SKM-1 (cell line): ENCODE data around the gene KSR1.

Experiments
- DNase-seq: peaks from one replicate; lab custom pipeline; 2025; ENCODE audit not compliant: unreplicated experiment; lab: John Stamatoyannopoulos, UW

Gene KSR1

DNA sequence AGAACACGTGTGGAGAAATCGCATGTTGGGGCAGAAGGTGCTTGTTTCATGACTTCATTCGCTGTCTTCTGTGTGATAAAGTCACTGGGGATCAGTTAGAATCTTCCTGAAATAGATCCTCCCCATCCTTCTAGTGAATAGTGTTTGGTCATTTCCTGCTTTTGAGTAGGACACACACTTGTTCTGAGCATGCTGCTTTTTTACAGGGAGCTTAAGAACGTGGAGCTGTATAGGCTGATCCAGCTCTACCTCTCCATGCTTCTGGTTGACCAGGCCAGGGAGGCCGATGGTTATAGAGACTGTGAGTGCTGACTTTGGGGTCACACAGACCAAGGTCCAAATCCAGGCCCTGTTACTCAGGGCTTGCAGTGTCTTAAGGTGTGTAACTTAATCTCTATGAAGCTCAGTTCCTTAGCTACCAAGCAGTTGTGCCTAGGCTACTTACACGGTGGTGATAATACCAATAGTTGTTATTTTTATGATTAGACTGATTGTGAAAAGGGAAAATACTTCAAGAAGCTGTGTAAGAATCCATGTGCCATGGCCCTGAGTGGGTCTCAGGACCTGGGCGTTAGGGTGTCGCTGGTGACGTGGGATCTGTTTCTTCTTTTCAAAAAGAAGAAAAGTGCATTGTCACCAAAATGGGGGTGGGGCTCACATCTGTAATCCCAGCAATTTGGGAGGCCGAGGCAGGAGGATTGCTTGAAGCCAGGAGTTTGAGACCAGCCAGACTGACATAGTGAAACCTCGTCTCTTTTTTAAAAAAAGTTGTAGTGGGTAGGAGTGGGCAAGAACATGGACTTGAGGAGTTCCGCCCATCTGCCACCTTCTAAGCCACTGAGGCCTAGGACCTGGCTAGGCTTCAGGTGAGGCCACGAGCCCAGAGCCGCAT lies 110.7 kb downstream of the KSR1 start:
- DNase-seq, result no peak

DNA sequence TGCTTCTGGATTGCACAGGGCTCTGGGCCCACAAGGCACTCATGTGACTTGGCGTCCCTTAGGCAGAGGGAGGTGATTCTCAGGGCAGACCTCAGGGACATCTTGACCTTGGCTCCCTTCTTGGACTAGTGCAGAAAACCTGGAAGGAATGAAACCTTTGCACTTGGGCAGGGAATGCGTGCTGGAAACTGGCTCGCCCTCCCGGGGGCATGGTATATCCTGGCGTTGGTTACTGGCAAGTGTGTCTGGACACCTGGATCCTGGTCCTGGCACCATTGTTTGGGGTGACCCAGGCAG lies 111.3 kb downstream of the KSR1 start:
- DNase-seq, result no peak

DNA sequence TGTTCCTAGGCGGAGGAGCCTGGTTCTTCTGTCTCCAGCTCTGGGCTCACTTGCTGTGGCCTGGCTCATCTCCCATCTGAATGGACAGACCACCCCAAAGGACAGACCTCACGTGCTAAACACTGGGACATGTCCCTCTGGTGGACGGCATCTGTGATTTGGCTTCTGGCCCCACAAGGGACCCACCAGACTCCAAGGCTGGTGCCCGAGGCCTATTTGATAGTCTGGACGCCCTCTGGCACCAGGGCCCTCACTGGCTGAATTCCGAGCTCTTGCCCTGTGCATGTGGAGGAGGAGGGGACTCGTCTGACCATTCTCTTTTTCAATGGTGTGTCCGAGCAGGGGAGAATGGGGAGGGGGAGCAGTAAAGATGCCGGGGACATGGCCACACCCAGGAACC lies 112.0 kb downstream of the KSR1 start:
- DNase-seq, result no peak

DNA sequence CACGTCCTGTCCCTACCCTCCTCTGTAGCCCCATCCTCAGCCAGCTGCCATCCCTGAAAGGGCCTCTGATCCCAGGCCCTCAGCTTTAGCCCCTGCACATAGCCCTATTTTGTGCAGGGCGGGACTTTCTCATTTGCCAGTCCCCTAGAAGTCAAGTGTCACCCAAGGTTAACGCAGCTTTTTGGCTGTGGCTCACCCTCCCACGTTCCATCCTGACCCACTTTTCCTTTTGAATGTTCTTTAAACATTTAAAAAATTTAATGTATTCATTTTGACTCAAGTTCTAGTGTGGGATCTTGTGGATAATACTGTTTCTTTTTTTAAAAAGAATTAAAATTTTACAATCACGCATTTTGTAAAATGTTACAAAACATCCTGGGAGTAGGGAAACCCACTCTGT lies 112.6 kb downstream of the KSR1 start:
- DNase-seq, result no peak

DNA sequence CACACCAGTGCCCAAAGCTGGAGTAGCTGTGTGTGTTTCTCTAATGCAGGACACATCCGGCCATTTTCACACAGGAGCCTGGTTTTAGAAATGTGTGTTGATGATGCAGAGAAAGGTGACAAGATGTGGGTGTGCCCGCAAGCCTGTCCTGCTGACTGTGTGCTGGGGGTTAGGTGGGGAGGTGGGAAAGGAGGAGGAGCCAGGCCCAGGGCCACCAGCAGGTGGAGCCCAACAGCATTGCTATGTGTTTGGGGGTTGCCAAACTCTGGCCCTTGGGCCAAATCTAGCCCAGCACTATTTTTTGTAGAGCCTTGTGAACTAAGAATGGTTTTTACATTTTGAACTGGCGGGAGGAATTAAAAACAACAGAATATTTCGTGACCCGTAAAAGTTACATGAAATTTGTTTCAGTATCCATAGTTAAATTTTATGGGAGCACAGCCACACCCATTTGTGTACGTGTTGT lies 113.0 kb downstream of the KSR1 start:
- no peak for DNase-seq

DNA sequence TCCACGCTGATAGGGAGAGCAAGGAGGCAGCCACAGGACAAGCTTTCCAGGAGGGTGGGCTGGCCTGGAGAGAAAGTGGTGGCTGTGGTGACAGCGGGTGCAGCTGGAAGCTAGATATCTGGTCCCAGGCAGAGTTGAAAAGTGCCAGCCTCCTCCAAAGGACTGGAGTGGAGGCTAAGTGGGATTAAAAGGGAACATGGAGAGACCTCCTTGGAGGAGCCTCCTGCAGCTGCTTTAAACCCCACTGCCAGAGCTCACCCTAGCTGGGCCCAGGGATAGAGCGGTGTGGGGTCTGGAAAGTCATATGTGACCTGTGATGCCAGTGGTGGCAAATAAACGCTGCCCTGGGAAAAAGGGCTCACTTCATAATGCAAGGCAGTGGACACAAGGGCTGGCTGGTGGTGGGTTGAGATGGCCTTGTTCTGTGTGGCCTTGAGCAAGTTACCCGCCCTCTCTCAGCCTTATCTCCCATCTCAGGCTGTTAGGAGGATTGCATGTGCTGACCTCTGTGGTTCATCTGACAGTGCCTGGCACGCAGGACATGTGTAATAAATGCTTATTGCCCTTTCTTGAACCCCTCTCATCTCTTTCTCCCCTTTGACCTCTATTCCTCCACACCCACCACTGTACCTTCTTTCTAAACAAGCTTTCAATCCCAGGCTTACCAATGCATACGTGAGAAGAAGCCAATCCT lies 113.8 kb downstream of the KSR1 start:
- DNase-seq, result no peak

DNA sequence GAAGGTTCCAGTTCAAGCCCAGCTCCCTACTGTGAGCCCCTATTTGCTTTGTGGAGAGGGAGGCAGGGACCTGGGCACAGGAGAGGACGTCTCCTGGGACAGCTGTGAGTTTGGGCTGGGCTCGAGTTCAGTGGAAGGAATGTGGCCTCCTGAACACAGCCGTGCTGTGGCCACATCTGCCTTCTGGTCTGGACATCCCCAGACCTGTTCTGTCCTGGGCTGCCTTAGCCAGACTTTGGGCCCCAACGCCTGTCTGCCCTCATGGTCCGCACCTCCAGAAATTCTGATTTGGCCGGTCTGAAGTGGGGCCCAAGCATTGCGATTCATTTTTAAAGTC lies 114.3 kb downstream of the KSR1 start:
- no peak for DNase-seq

DNA sequence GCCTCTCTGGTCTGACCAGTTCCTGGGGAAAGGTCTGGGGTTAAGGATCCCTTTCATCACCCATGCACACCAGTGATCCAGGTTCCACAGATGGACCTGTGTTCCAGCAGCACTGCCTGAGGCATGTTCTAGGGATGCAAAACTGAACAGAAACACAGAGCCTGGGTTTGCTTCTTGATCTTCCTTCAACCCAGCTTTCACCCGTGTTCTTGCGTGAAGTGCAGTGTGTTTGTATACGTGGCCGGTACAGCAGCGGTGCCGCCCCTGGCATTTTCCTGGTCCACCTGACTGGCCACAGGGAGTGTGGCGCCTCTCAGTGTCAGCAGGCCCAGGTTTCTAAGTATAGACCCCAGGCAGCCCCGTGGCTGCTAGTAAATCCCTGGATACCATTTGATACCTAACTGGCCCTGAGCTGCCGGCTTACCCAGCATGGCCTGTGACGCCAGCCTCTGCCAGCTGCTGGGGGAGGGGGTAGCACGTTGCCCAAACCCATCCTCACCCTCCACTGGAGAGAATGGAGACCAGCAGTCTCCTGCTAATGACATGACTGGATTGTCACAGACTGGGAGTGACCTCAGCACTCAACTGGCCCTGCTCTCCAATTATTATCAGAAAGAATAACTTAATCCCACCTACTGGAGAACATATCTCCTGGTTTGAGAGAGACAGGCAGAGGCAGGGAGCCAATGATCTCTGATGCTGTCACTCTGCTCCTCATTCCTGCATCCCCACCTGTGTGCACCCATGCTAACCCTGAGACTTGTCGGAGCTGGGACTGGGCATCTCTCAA lies 115.5 kb downstream of the KSR1 start:
- no peak for DNase-seq

DNA sequence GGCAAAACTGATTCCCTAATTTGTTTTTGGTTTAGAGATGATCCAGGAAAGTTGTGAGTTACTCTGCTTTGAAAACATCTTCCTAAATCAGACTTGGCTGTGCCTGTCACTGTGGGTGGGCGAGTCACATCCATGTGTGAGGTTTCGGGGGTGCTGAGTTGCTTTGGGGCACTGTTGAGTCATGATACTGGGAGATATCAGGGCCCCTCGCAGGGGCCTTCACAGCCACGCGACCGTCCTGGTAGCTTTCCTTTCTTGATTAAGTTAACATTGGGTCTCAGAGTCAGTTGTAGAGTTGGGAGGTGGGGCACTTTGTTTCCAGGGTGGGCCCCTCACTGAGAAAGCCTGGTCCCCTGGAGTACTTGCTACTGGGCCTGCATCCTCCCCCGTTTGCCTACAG lies 116.4 kb downstream of the KSR1 start:
- no peak for DNase-seq

DNA sequence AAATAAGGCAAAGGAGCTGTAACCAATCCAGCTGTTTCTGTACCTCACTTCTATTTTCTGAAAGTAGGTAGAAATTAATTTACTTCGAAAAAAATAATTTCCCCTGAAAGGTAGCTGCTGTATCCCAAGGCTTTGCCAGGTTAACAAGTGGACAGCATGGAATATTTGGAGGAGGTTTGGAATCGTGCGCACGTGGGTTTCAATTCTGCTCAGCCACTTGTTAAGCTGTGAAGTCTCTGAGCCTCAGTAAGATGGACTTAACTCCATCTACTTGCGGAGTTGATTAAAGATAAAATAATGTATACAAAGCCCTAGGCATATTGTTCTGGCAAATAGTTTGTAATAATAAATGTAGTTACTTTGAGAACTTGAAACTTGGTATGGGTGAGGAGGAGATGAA lies 117.3 kb downstream of the KSR1 start:
- no peak for DNase-seq

DNA sequence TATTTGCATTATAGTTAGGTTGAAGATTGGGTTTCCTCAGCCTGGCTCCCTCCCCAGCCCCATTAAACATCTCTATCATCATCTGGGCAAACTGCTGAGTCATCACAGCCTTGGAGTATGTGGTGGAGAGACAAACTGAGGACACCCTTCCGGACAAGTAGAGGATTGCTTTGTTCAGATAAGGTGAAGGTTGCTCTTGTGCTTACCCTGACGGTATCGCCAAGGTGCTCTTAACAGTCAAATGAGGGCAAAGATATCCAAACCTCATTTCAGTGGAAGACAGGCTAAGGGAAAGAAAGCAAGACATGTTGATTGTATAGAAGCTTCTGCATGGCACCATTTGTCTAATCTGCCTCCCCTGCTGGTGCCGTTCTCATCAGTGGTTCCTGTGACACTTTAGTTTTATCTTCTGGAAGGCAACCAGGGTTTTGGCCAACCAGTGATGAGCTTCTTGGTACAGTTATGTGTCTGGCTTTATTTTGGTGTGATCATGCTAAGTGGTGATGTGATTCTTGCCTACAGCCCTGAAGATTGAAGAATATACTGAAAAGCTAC lies 117.8 kb downstream of the KSR1 start:
- DNase-seq, result no peak

DNA sequence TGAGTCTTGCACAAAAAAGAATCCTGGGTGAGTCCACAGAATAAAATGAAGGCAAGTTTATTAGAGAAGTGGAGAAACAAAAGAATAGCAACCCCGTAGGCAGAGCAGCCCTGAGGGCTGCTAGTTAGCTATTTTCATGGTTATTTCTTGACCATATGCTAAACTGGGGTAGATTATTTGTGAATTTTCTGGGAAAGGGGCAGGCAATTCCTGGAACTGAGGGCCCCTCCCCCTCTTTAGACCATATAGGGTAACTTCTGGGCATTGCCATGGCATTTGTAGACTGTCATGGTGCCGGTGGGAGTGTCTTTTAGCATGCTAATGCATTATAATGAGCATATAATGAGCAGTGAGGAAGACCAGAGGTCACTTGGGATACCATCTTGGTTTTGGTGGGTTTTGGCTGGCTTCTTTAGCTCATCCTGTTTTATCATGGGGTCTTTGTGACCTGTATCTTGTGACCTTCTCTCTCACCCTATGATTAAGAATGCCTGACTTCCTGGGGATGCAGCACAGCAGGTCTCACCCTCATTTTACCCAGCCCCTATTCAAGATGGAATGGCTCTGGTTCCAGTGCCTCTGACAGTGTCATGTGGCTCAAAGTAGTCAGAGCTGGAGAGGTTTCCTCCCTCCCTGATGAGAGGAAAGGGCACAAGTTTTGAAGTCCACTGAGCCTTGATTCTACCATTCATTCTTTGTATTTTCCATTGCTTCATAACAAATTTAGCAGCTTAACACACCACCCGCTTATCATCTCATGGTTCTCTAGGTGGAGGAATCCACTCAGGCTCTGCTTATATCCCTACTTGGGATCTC lies 119.1 kb downstream of the KSR1 start:
- no peak for DNase-seq

DNA sequence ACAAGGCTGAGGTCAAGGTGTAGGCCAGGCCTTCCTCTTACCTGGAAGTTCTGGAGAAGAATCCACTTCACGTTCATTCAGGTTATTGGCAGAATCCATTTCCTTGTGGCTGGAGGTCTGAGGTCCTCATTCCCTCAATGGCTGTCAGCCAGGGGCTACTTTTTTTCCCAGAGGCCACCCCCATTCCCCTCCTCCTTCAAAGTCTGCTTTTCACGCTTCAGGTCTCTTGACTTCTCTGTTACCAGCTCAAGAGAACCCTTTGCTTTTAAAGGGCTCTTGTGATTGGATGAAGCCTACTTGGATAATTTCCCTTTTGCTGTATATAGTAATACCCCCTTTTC lies 119.6 kb downstream of the KSR1 start:
- no peak for DNase-seq

DNA sequence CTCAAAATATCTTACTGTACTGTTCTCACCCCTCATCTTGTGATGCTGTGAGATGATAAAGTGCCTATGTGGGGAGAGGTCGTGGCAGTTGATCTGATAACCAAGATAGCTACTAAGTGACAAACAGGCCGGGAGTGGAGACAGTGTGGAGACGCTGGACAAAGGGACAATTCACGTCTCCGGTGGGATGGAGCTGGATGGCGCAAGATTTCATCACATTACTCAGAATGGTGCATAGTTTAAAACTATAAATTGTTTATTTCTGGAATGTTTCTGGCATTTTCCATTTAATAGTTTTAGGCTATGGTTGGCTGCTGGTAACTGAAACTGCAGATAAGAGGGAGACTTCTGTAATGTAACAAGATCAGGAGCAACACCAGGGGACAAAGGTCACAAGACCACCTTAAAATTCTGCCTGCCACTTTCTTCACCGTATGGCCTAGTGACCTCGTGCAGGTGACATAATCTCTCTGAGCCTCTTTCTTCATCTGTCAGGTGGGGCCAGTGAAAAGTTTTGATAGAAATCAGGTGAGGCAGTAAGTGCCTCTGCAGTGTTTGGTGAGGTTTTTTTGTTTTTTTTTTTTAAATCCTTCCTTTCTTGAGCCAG lies 120.3 kb downstream of the KSR1 start:
- no peak for DNase-seq

DNA sequence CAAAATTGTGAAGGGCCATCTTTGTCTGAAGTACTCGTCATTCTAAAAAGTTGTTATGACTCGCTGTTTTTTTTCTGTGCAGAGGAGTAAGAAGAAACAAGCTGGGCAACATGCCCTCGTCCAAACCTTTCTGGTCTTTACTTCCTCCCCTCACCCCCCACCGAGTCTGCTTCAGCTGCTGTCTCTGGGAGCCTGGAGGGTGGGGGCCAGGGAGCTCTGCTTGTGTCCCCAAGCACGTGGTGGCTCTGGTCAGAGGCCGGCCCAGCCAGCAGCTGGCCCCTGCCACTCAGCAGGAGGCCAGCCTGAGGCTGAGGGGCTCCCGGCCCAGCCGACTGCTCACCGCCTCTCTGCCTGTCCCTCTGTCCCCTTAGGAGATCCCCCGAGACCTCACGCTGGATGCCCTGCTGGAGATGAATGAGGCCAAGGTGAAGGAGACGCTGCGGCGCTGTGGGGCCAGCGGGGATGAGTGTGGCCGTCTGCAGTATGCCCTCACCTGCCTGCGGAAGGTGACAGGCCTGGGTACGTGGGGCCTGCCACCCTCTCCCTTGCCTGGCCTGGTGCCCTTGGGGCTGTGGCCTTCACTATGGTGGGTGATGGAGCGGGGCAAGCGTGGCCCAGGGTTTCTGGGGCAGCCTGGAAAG lies 121.0 kb downstream of the KSR1 start:
- DNase-seq, result no peak

DNA sequence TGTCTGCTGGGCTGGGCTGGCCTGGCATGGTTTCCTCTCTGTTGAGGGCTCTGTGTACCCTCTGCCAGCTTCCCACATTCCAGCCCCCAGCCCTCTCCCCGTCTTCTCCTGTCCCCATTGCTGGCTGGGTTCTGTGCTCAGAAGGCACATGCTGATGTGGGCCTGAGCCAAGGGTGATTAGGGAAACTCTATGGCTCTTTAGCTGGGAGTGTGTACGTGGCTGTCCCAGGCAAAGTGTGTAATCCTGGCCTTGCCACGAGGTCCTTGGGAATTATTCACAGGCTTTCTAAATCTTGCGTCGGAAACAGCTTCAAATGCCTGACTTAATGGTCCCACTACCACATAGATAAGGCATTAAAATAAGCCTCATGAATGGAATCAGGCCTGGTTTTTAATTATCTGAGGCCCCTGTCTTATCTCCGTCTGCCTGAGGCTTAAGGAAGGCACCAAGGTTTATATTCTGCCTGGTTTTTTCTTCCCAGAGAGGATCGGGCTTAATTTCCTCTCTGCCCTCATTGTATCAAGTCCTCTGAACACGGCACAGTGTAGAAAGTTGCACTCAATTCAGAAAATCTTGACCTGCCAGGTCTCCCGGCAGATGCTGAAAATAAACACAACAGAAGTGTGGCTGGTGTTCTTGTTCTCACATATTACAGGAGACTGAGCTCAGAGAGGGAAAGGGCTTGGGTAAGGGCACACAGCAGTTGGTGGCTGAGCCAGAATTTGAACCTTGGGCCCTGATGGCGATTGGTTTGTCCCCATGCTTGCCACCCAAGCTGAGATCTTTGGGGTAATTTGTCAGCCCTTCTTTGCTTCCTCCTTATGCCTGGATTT lies 121.9 kb downstream of the KSR1 start:
- DNase-seq, result no peak

DNA sequence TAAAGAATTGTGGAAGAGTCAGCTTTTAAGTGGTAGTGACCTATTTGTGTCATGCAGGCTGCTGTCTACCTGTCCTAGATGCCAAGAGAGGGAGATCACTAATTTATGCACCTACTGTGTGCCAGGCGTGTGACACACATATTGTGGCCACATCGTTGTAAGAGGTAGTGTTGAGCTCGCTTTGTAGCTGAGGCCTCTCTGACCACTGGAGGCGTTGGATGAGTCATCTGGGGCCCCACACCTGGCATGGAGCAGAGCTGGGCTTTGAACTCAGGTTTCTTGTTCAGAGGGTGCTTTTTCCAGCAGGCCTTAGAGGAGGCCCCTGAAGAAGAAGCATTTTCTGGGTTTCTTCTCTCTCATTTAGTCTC lies 122.5 kb downstream of the KSR1 start:
- no peak for DNase-seq

DNA sequence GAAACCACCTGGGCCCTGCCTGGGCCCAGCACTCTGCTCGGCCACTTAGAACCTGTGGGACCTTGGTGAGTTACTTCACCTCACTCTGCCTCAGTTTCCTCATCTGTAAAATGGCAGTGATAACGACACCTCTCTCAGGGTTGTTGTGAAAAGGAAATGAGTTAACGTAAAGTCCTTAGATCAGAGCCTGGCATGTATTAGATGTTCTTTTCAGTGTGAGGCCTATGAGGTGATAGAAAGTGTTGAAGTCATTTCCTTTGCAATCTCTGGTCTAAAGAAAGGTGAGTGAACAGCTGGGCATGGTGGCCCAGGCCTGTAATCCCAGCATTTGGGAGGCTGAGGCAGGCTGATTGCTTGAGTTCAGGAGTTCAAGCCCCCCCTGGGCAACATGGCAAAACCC lies 123.1 kb downstream of the KSR1 start:
- no peak for DNase-seq

DNA sequence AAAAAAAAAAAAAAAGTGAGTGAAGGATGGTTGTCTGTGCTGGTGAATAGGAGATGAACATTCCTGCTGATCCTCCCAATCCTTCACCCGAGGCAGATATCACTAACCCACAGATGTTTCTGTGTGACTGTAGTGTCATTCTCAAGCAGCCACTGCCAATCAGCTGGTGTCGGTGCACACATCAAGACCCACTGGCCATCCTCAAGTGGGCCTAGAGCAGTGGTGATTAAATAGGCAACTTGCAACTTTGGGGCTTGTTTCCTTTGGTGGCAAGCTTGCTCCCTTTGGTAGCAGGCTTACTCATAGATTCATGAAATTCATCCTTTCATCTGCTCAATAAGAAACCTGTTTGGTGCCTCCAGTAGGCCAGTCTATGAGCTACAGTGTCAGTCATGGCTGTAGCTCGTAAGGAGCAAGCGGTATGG lies 123.7 kb downstream of the KSR1 start:
- DNase-seq, result no peak
